Left ventricle myocardium superior (tissue), 1 donor: ENCODE data around the gene LYST. TPM values are rescaled to one million over a fixed set of nuclear protein-coding genes. Genes with fewer than 3 reads are reported as not detected.
"Not testable (repeated sequence)": the region's sequence is repeated elsewhere in the genome, so short reads cannot be mapped to it uniquely, and the experiment has no call there.

Experiments used
- ATAC-seq: fragments of 200-7000 bp; cut with Tn5 transposase; one replicate; pipeline ENCODE4 v1.9.1; 2020; ENCODE audit warnings: mild to moderate bottlenecking, moderate library complexity
- DNase-seq: peaks from one replicate; pipeline ENCODE4 v3.0.0-alpha.2; 2020
- intact Hi-C: fragments of 100-400 bp; cut with micrococcal nuclease; formaldehyde crosslinking; loops from one replicate; pipeline ENCODE4 v1.11.0; 2022
- total RNA-seq: library from RNA; stranded (reverse); fragmentation: NEBNext Ultra II Directional; extraction: Animal tissue kit (Norgen Biotek cat#: 25700); gene quantifications from one replicate; pipeline ENCODE4 v1.2.1, GENCODE V29; 2021
- donor health status: DM: no; HTN: yes; CAD: no; lungs with severe emphysema.

LYST gene
- total RNA-seq, 1 donor from 2014 or later, result 11.9 TPM

DNA sequence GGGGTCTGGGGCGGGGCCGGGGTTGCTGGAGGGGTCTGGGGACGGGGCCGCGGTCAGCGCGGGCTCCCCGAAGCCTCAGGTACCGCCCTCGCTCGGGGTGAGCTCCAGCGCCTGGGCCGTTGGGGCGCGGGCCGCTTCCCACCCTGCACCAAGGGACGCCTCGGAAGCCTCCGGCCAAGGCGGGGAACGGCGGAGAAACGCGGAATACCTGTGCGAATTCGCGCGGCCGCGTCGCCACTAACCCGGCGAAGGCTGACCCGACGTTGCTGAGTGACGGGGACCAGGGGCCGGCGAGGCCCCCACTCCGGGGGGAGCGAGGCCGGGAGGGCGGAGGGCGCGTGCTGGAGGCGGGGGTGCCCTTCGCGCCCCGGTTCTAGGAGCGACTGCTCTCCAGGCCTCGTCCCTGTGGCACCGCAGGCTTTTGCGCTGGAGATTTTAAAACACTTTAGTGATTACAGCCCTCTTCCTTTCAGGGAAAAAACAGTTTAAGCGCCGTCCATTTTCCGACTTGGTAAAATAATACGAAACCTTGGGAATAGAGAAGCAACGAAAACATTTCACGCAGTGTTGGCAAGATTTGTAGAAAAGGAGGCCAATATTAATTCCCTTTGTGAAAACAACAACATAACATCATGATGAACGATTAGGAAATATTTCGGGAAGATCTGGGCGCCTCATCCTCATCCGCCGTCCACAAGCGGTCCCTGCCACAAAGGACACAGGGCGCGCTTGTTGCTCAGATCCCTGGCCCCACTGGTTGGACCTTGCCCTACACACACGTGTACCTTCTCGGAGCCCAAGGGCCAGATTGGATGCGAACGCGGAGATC is 216.2 kb downstream of the LYST start:
- ATAC-seq (no peak), DNase-seq (no peak)
- intact Hi-C loops, result no loop called here

DNA sequence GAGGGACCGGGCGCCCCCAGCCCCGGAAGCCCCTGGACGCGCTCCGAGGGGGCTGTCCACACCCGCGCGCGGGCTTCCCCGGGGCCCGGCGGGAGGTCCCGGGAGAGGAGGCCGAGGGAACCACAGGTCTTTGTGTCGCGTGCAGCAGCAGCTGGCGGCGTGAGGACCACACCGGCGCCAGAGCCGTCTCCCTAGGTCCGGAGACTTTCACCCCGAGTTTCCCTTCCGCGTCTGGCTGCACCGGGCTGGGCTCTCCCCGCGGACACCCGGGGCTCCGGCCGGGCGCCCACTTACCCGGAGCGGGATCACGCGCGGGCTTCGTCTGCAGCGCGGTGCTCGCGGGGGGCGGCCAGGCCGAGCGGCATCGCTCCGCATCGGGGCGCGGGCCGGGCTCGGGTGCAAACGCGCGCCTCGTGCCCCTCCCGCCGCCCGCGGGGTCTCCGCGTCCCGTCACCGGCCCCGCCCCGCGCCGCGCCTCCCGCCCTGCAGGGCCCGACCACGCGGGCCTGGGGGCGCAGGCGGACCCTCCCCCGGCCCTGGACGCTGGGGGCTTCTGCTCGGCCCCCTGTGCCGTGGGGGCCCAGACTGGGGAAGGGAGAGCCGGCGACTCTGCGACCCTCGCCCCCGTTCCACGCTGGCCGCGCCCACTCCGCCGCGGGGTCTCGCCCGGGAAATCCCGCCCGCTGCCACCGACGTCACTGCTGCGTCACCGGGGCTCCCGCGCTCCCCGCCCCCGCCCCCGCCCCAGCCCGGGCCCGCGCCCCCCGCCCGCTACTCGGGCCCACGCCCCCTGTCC is 217.1 kb downstream of the LYST start, which contains the start of gene GNG4:
Gene GNG4, minus strand, starts transcription at position 417 of the 796 bp plus-strand sequence. CDS start 65,946 bp downstream, outside the sequence.
- DNase-seq, result no peak
- peak; percentile 52 for ATAC-seq
- intact Hi-C loops, result no loop called here

GRCh38 chr1:235648954-235649367 is 217.7 kb downstream of the LYST start:
- peak; percentile 88 for ATAC-seq
- peak; percentile 59 for DNase-seq

GRCh38 chr1:235648407-235648907 is 218.2 kb downstream of the LYST start:
- intact Hi-C loops, result no loop called here
- ATAC-seq (peak; percentile 43), DNase-seq (peak; percentile 37)

More at GRCh38 chr1:235648954-235649367, 217.7 kb downstream of the LYST start:
- intact Hi-C loops, result no loop called here

- intact Hi-C loops, DNase-seq, ATAC-seq: not testable (repeated sequence)
Measured at GRCh38 chr1:235647537-235647936, 219.2 kb downstream of the LYST start.

DNA sequence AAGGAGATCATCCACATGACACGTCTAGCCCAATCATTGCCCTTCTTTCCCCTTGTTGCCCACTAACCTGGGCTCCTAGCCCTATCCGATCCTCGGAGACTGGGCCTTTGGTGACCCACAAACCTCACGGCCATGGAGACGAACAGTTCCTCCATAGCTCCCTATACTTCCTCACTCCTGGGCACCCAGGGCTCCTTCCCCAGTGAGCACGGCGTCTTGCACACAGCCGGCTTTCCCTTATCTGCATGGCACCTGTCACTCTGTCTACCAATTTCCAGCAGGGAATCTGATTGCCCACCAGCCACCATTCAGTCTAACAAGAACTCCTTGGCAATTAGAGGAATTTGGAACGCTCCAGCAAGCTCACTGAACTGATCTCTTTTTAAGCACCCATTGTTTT is 220.2 kb downstream of the LYST start:
- ATAC-seq (no peak), DNase-seq (no peak)
- intact Hi-C loops, result no loop called here

- DNase-seq, result no peak
- intact Hi-C loops, result no loop called here
- no peak for ATAC-seq
Measured at GRCh38 chr1:235644693-235645305, 221.9 kb downstream of the LYST start.

DNA sequence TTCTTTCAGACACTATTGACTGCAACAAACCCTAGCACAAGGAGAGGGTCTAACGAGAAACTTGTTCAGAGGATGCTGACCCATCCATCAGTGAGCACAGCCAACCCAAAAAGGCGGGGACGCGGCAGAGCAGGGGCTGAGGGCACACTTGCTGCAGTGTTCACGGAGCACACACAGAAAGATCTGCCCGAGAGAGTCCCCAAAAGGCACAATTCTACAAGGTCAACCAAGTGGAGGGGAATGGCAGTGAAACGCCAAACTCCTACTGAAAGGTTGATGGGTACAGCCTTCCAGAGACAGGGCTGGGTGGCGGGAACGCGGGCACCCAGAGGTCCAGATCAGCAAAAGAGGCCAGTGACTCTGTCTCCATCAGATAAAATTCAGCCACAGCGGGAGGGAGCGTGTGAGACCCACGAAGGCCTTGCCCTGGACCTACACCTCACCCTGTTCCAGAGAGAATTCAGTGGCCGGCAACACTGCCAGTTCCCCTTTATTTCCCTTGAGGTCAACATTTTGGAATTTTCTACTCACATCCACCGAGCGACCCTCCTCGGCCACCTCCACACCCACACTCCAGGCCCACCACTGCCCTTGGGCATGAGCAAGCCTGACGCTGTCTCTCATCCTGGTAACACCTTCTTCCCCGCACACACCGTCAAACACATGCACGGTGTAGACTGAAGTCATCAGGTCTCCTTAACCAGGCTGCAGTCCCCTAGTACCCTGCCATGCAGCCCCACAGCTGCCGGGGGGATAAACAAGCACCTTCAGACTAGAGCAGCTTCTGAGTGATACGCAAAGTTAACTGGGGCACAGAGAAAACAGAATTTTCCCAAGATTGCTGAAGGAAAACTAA is 222.6 kb downstream of the LYST start:
- DNase-seq, result no peak
- ATAC-seq, result no peak
- intact Hi-C loops, result no loop called here

DNA sequence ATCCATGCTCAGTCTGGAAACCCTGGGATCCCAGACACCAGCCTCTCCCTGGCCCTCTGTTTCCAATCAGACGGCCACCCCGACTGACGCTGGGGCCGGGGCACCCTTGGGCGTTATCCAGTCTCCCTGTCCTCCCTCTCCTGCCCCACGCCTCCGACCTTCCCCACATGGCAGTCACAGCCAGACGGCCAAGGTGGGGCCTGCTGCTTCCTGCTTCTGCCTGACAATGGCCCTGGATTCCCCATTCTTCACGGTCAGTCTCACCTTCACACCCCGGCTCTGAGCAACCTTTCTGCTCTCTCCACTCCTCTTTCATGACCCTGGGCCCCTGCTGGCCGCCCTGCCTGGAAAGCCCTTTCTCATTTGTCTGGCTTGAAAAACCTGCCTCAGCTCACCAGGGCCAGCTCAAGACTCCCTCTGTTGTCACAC is 223.7 kb downstream of the LYST start:
- ATAC-seq, result no peak
- DNase-seq, result no peak
- intact Hi-C loops, result no loop called here

GRCh38 chr1:235642011-235642942 is 224.4 kb downstream of the LYST start:
- DNase-seq, result no peak
- intact Hi-C loops, result no loop called here
- ATAC-seq, result no peak

GRCh38 chr1:235640580-235640979 is 226.1 kb downstream of the LYST start:
- intact Hi-C loops, result no loop called here
- DNase-seq (no peak), ATAC-seq (no peak)

- DNase-seq, result no peak
- no peak for ATAC-seq
- intact Hi-C loops, result no loop called here
Measured at GRCh38 chr1:235639226-235640205, 227.2 kb downstream of the LYST start.

- ATAC-seq, intact Hi-C loops, DNase-seq: not testable (repeated sequence)
Measured at GRCh38 chr1:235638612-235639011, 228.1 kb downstream of the LYST start.

- intact Hi-C loops, result no loop called here
- DNase-seq, result no peak
- no peak for ATAC-seq
Measured at GRCh38 chr1:235637756-235638534, 228.8 kb downstream of the LYST start.

- DNase-seq, result no peak
- ATAC-seq, result no peak
- intact Hi-C loops, result no loop called here
Measured at GRCh38 chr1:235635938-235636662, 230.6 kb downstream of the LYST start.
